GM12878 (cell line): ENCODE measurements around the gene FBXO17. TPM values are rescaled to one million over a fixed set of nuclear protein-coding genes. Genes with fewer than 3 reads are reported as not detected.

Source experiments
- ATAC-seq: fragments of 200-7000 bp; cut with Tn5 transposase; 3 replicates; pipeline ENCODE4 v1.9.1; 2020; ENCODE audit warnings: mild to moderate bottlenecking, moderate library complexity
- BruUV-seq: library from RNA; stranded (reverse); fragments of 400-500 nt; replicated peaks from 2 replicates; lab custom pipeline; 2021; lab: Mats Ljungman, UMichigan
- CTCF ChIA-PET: fragments of 300-600 bp; sonication (Branson Sonifier 250); formaldehyde crosslinking; extraction: SDS; loops from one replicate; lab custom pipeline; 2021; ENCODE audit warnings: inconsistent platforms; lab: Yijun Ruan, JAX
- POLR2A ChIA-PET: fragments of 350-600 bp; formaldehyde crosslinking; extraction: SDS; loops from one replicate; lab custom pipeline; 2021; ENCODE audit warnings: inconsistent platforms; lab: Charles Lee
- RAD21 ChIA-PET: fragments of 300-600 bp; sonication (Branson Sonifier 250); formaldehyde crosslinking; loops from one replicate; lab custom pipeline; 2023; ENCODE audit warnings: antibody characterized with exemption; ENCODE audit not compliant: unreplicated experiment; lab: Charles Lee
- SMC1A ChIA-PET: fragments of 300-600 bp; sonication (Branson Sonifier 250); formaldehyde crosslinking; loops from one replicate; lab custom pipeline; 2023; ENCODE audit not compliant: unreplicated experiment, uncharacterized antibody; lab: Charles Lee
- DNase-seq: peaks from one replicate; pipeline ENCODE4 v3.0.0-alpha.2; 2011; ENCODE audit warnings: low read depth, low spot score
- FAIRE-seq: peaks from 3 replicates; lab custom pipeline; 2011; peaks lifted over from hg19 to GRCh38; lab: Jason Lieb, UNC
- H2AFZ ChIP-seq: 2 replicates; pipeline ENCODE4 v1.6.0; 2011; ENCODE audit warnings: low read depth, low read length, control low read depth; ENCODE audit not compliant: control insufficient read depth
- H3K27ac ChIP-seq: 2 replicates; pipeline ENCODE4 v1.5.1; 2011; ENCODE audit warnings: control low read depth; ENCODE audit not compliant: control insufficient read depth, insufficient read depth
- H3K27me3 ChIP-seq, 2 experiments: replicated peaks in 1 of 2; 2 replicates each; pipeline versions ENCODE4 v1.6.0 to v1.6.1; 2011; ENCODE audit warnings: low read length in 1 of 2; ENCODE audit not compliant: control insufficient read depth in 2 of 2, insufficient read depth in 2 of 2
- H3K36me3 ChIP-seq, 2 experiments: 2 replicates each; pipeline ENCODE4 v1.5.1; 2011; ENCODE audit warnings: low read length in 1 of 2; ENCODE audit not compliant: control insufficient read depth in 2 of 2, insufficient read depth in 2 of 2
- H3K4me1 ChIP-seq: 2 replicates; pipeline ENCODE4 v1.6.1; 2011; ENCODE audit warnings: mild to moderate bottlenecking, low read length, moderate library complexity, mixed read lengths; ENCODE audit not compliant: control insufficient read depth, insufficient read depth
- H3K4me2 ChIP-seq: 2 replicates; pipeline ENCODE4 v1.6.0; 2011; ENCODE audit warnings: control low read depth; ENCODE audit not compliant: control insufficient read depth, insufficient read depth
- H3K4me3 ChIP-seq: fragments of 200-600 bp; sonication (generic); 2 replicates; pipeline ENCODE4 v1.5.1; 2016
- H3K79me2 ChIP-seq: 2 replicates; pipeline ENCODE4 v1.6.0; 2011; ENCODE audit warnings: low read length; ENCODE audit not compliant: control insufficient read depth, insufficient read depth
- H3K9ac ChIP-seq: 2 replicates; pipeline ENCODE4 v1.8.0; 2011; ENCODE audit warnings: low read length, control low read depth, mixed read lengths; ENCODE audit not compliant: control insufficient read depth, insufficient read depth
- H3K9me3 ChIP-seq: replicated peaks from 3 replicates; pipeline ENCODE4 v1.5.1; 2011; ENCODE audit warnings: mild to moderate bottlenecking, low read length; ENCODE audit not compliant: control insufficient read depth, insufficient read depth
- H4K20me1 ChIP-seq: 2 replicates; pipeline ENCODE4 v1.6.0; 2011; ENCODE audit not compliant: control insufficient read depth, insufficient read depth
- BCL11A ChIP-seq: IDR thresholded peaks from 2 replicates; pipeline ENCODE4 v1.6.1; 2011; ENCODE audit warnings: low read depth, low read length
- FOS ChIP-seq: IDR thresholded peaks from 3 replicates; pipeline ENCODE4 v1.6.1; 2011; ENCODE audit warnings: borderline replicate concordance; ENCODE audit not compliant: insufficient read length; ENCODE audit errors: extremely low read depth
- FOXM1 ChIP-seq: IDR thresholded peaks from 2 replicates; pipeline ENCODE4 v1.6.1; 2012; ENCODE audit warnings: low read depth, mild to moderate bottlenecking, inconsistent platforms, low read length, moderate library complexity
- GABPA ChIP-seq: IDR thresholded peaks from 2 replicates; pipeline ENCODE4 v1.6.1; 2014; ENCODE audit warnings: antibody characterized with exemption, low read depth, mild to moderate bottlenecking, inconsistent platforms
- HDAC6 ChIP-seq: fragments of 200-600 bp; sonication (generic); IDR thresholded peaks from one replicate; pipeline ENCODE4 v1.8.0; 2017; ENCODE audit warnings: antibody characterized with exemption; ENCODE audit not compliant: unreplicated experiment
- IKZF2 ChIP-seq, 2 experiments: fragments of 450-650 bp; IDR thresholded peaks; 2 replicates each; pipeline ENCODE4 v1.6.1; 2017; ENCODE audit warnings: mild to moderate bottlenecking in 2 of 2, moderate library complexity in 2 of 2
- NBN ChIP-seq: fragments of 450-650 bp; IDR thresholded peaks from 2 replicates; pipeline ENCODE4 v1.6.1; 2016
- SMAD5 ChIP-seq: IDR thresholded peaks from 2 replicates; pipeline ENCODE4 v1.6.1; 2016; ENCODE audit warnings: antibody characterized with exemption, low read depth
- ZNF217 ChIP-seq: fragments of 450-650 bp; IDR thresholded peaks from 2 replicates; pipeline ENCODE4 v1.6.1; 2017; ENCODE audit warnings: antibody characterized with exemption, mild to moderate bottlenecking
- ZNF384 ChIP-seq: IDR thresholded peaks from 2 replicates; pipeline ENCODE4 v1.6.1; 2012; ENCODE audit warnings: low read depth, mild to moderate bottlenecking, low read length, improper control_type of control experiment, borderline replicate concordance
- ZZZ3 ChIP-seq: IDR thresholded peaks from 2 replicates; pipeline ENCODE4 v1.6.1; 2011; ENCODE audit warnings: low read depth; ENCODE audit not compliant: control insufficient read depth, insufficient read length
- WGBS: methylation state at CpG from one replicate; pipeline ENCODE4 v1.1.6; 2016; ENCODE audit warnings: low lambda C conversion rate; ENCODE audit not compliant: insufficient replicate concordance, insufficient coverage; ENCODE audit errors: missing lambda C conversion rate; 5-methylcytosine and 5-hydroxymethylcytosine counted together
- in situ Hi-C: fragments of 300-500 bp; cut with MboI; formaldehyde crosslinking; loops from 9 replicates; pipeline ENCODE4 v1.14.3; 2018; ENCODE audit warnings: mixed read lengths
- intact Hi-C: fragments of 100-400 bp; cut with micrococcal nuclease; formaldehyde crosslinking; loops from one replicate; pipeline ENCODE4 v1.14.2; 2022; ENCODE audit not compliant: unreplicated experiment
- polyA plus RNA-seq, 11 experiments: library from polyadenylated mRNA; depleted of rRNA in 4 of 11; unstranded in 6 of 11; stranded (reverse) in 5 of 11; fragments of >200 nt; fragmentation: Nextera tagmentation in 4 of 11; fragmentation: Illumina TruSeq in 1 of 11; extraction: Ambion mirVana in 4 of 11; extraction: Trizol in 1 of 11; gene quantifications; 1 replicate in 1 of 11; 2 replicates in 10 of 11; pipeline versions ENCODE4 v1.2.1 to v1.2.3, GENCODE V29; 2011 to 2016; ENCODE audit warnings: inconsistent platforms in 2 of 11, missing spikeins in 2 of 11, low read depth in 1 of 11
- total RNA-seq, 4 experiments: library from RNA; depleted of rRNA in 3 of 4; stranded (reverse); fragments of >200 nt in 3 of 4; fragmentation: Illumina TruSeq in 1 of 4; extraction: Trizol in 1 of 4; gene quantifications; 2 replicates each; pipeline versions ENCODE4 v1.2.1 to v1.2.3, GENCODE V29; 2013 to 2021

FBXO17 gene
- total and polyA plus RNA-seq, 10 of the 15 experiments (the other 5 are each of a cell fraction or from before 2014, with no cell fraction given), result 2.2 to 11.1 (median 5.3) TPM

DNA sequence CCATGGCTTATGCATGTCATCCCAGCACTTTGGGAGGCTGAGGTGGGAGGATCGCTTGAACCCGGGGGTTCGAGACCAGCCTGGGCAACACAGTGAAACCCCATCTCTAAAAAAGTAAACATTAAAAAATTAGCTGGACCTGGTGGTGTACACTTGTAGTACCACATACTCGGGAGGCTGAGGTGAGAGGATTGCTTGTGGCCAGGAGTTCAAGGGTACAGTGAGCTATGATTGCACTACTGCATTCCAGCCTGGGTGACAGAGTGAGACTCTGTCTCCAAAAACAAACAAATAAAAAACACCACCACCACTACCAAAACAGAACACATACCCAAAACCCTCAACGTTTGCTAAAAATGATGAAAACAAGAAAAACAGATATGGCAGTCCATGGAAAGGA is 15.9 kb downstream of the FBXO17 start:
- H3K4me3 ChIP-seq, result no peak overlapping the region
- intact Hi-C loops, result loop anchor here (5.0 kb wide), 2 partner anchors 153 to 368 kb away; no protein-coding TSS in a partner anchor
- ChIA-PET SMC1A (interaction anchor here (0.7 to 1.3 kb wide), 3 partner anchors 78 to 163 kb away, joined by 3 to 4 read pairs (median 3); no protein-coding TSS in a partner anchor), POLR2A (interaction anchor here (0.6 kb wide), 1 partner anchor 87 kb away, joined by 3 read pairs; no protein-coding TSS in a partner anchor), RAD21 (interaction anchor here (0.7 to 1.2 kb wide), 3 partner anchors 70 to 223 kb away, joined by 3 to 7 read pairs (median 3); no protein-coding TSS in a partner anchor), CTCF (interaction anchor here (0.7 to 4.5 kb wide), 4 partner anchors 16 to 198 kb away, joined by 3 to 20 read pairs (median 4); partner anchors contain the start of gene FBXO17)
- H4K20me1 ChIP-seq, result no peaks in the 10 kb centered on the region
- FAIRE-seq (no peak), DNase-seq (no peak), ATAC-seq (no peak)
- H3K4me1 ChIP-seq, result no peaks in the 10 kb centered on the region
- in situ Hi-C loops, result no loop called here
- no peaks in the 10 kb centered on the region for H3K9me3 ChIP-seq
- H3K27ac ChIP-seq, result no peak overlapping the region
- no peak overlapping the region for H3K9ac ChIP-seq
- WGBS, result 67% methylated on average over 5 of the region's 5 CpGs
- no TSS peak for BruUV-seq
- H2AFZ ChIP-seq, result no peak overlapping the region
- no peaks in the 10 kb centered on the region for H3K27me3 ChIP-seq
- no peaks in the 10 kb centered on the region for H3K36me3 ChIP-seq
- TF ChIP-seq SMAD5 (no peak), FOXM1 (no peak), IKZF2 (IDR thresholded peaks at IDR 0.05) (no peak), HDAC6 (no peak), ZNF384 (no peak), ZNF217 (no peak), NBN (no peak), ZZZ3 (no peak), GABPA (no peak), FOS (no peak), BCL11A (no peak)
- no peaks in the 10 kb centered on the region for H3K79me2 ChIP-seq
- H3K4me2 ChIP-seq, result no peak overlapping the region
